T-helper 1 cell treated with Interleukin-12 subunit alpha and Interleukin-12 subunit beta and Interleukin-4 antibody, amounts not matched to agents 30 μg/mL and 1 μg/mL, for 36 hours (primary cell): ENCODE data around the gene CEP89.

Source experiments
- H3K27ac Mint-ChIP-seq: one replicate; pipeline ENCODE4 v1.8.0; 2021; ENCODE audit warnings: mild to moderate bottlenecking, mixed read lengths
- H3K27me3 Mint-ChIP-seq: one replicate; pipeline ENCODE4 v1.8.0; 2021; ENCODE audit warnings: low read depth, mixed read lengths
- H3K36me3 Mint-ChIP-seq: one replicate; pipeline ENCODE4 v1.8.0; 2021; ENCODE audit warnings: low read depth, mixed read lengths
- H3K4me1 Mint-ChIP-seq: one replicate; pipeline ENCODE4 v1.8.0; 2021; ENCODE audit warnings: low read depth, mixed read lengths
- H3K4me3 Mint-ChIP-seq: one replicate; pipeline ENCODE4 v1.8.0; 2021; ENCODE audit warnings: mild to moderate bottlenecking, moderate library complexity, mixed read lengths
- H3K9me3 Mint-ChIP-seq: one replicate; pipeline ENCODE4 v1.8.0; 2021; ENCODE audit warnings: mixed read lengths

The CEP89 gene

DNA sequence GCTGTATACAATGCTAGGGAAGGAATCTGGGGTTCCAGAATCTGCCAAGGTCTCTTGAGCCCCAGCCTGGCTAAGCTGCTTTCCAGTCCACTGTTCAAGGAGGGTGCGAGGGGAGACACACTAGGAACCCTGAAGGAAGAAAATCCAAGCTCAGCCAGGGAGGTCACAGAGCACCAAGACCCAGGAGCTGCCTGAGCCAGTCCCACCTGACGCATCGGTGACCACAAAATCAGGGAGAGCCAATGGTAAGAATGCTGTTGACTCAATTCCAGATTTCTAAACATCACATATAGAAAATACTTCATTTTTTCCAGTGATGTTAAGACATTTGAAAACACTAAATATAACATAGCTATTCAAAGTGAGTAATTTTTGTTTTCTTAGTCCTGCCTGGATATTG is 50.1 kb downstream of the CEP89 start:
- H3K4me3 Mint-ChIP-seq: no peak overlapping the region
- H3K9me3 Mint-ChIP-seq: no peaks in the 10 kb centered on the region
- H3K27ac Mint-ChIP-seq: no peak overlapping the region

DNA sequence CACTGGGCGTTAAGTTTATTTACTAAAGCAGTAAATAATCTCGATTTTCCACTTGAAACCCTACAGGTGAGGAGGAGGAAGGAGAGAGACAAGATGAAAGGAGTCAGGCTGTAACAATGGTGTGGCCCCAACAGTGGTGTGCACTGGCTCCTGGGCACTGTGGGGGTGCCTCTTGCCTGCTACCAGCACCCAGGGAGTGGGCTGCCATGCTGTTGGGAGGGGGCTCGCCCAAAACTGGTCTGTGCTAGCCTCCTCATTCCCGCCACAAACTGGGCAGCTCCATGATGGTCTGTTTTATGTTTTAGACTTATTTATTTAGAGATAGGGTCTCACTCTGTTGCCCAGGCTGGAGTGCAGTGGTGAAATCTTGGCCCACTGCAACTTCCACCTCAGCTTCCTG is 52.4 kb downstream of the CEP89 start:
- H3K27me3 Mint-ChIP-seq: no peaks in the 10 kb centered on the region
- H3K4me1 Mint-ChIP-seq: no peaks in the 10 kb centered on the region
- H3K36me3 Mint-ChIP-seq: peaks cover 2% of the 10 kb centered on the region
- H3K4me3 Mint-ChIP-seq: no peak overlapping the region
- H3K27ac Mint-ChIP-seq: no peak overlapping the region
- no peaks in the 10 kb centered on the region for H3K9me3 Mint-ChIP-seq

More for the DNA sequence above, 50.1 kb downstream of the CEP89 start:
- Mint-ChIP-seq H3K36me3 (peaks cover 2% of the 10 kb centered on the region), H3K4me1 (no peaks in the 10 kb centered on the region), H3K27me3 (no peaks in the 10 kb centered on the region)

DNA sequence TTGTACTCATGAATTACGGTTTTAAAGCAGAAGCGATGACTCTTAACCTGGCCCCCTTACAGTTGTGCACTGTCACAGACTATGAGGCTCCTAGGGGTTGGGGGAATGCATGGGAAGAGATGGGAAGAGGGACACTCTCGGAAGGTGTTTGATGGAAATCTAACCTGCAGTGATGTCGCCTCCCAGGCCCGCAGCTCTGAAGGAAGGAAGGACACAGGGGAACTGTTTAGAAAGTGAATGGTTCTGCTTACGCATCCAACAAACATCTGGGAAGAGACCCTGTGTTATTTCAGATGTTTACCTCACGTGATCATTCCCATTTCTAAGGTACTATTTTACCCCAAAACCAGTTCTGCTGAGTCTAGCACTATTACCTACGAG is 54.2 kb downstream of the CEP89 start:
- peaks cover 2% of the 10 kb centered on the region for H3K36me3 Mint-ChIP-seq
- no peaks in the 10 kb centered on the region for H3K27me3 Mint-ChIP-seq
- H3K4me1 Mint-ChIP-seq: no peaks in the 10 kb centered on the region
- H3K4me3 Mint-ChIP-seq: no peak overlapping the region
- no peaks in the 10 kb centered on the region for H3K9me3 Mint-ChIP-seq
- H3K27ac Mint-ChIP-seq: no peak overlapping the region

DNA sequence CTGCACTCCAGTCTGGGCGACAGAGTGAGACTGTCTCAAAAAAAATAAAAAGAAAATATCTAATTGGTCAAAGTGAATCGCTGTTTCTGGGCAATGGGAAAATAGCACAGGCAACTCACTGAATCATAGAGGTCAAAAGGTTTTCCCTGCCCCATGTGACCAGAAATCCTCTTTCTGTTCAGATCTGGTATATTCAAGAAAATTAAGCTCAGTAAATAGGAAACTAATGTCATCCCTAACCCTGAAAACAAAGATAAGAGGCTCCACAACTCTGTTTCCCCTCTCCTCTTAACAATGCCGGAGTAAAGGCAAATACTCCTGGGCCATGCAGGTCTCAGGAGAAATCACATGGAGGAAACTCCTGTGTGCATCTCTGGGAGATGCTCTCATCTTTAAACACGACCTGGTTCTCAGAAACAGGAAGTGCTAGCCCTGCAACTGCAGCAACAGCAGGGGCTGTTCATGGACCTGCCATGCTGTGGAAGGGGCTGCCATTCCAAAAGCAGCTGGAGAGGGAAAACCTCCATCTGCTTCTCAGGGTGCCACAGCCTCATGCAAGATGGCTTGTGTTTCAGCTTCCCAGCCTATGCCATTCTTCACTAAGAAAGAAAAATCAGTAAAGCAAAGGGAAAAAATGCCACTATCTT is 54.7 kb downstream of the CEP89 start:
- Mint-ChIP-seq H3K27me3 (no peaks in the 10 kb centered on the region), H3K9me3 (no peaks in the 10 kb centered on the region), H3K4me3 (no peak overlapping the region), H3K36me3 (peaks cover 2% of the 10 kb centered on the region), H3K27ac (no peak overlapping the region), H3K4me1 (no peaks in the 10 kb centered on the region)

DNA sequence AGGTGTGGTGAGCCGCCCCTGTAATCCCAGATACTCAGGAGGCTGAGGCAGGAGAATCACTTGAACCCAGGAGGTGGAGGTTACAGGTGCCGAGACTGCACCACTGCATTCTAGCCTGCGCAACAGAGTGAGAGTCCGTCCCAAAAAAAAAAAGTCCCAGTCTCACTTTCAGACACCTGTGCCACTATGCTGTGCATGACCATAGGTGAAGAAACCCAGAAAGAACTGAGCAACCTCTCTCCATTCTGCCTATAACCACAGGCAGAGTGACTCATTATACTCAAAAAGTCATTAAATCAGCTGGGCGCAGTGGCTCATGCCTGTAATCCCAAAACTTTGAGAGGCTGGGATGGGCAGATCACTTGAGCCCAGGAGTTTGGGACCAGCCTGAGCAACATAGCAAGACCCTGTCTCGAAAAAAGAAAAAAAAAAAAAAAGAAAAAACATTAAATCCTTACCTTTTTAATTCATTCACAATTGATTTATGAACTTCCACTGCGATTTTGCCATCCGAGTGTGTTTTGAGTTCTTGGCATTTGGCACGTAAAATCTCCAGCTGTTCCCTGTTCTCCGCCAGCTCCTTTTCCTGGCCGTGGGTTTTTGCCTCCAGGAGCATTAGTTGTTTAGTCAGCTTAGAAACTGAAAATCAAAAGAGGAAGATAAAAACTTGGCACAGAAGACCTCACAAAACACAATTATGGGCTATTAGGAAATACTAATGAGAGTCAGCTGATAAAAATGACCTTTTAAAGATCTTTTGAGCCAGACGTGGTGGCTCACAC is 56.7 kb downstream of the CEP89 start:
- H3K27ac Mint-ChIP-seq: no peak overlapping the region
- H3K4me1 Mint-ChIP-seq: no peaks in the 10 kb centered on the region
- H3K36me3 Mint-ChIP-seq: no peaks in the 10 kb centered on the region
- H3K4me3 Mint-ChIP-seq: no peak overlapping the region
- no peaks in the 10 kb centered on the region for H3K27me3 Mint-ChIP-seq
- H3K9me3 Mint-ChIP-seq: no peaks in the 10 kb centered on the region

DNA sequence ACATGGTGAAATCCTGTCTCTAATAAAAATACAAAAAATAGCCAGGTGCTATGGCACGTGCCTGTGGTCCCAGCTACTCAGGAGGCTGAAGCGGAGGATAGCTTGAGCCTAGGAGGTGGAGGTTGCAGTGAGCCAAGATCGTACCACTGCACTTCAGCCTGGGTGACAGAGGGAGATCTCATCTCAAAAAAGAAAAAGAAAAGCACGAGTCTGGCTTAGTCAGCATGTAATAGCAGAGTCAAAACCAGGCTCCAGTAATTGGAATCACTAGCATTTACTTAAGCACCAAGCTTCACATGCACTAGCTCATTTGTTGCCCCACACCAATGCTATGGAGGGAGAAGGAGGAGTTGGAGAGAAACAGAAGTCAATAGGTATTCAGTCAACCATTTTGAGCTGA is 60.3 kb downstream of the CEP89 start:
- Mint-ChIP-seq H3K4me1 (no peaks in the 10 kb centered on the region), H3K36me3 (peaks cover 3% of the 10 kb centered on the region)

DNA sequence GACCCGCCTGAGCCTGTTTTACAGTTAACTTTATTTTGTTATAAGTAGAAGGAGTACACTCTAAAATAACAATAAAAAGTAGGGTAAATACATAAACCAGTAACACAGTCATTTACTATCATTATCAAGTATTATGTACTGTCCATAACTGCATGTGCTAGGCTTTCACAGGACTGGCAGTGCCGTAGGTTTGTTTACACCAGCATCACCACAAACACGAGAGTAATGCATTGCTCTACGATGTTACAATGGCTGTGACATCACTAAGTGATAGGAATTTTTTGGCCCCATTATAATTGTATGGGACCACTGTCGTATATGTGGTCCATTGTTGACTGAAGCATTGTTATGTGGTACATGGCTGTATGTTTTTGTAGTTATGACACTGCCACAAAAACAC is 60.9 kb downstream of the CEP89 start:
- no peak overlapping the region for H3K4me3 Mint-ChIP-seq
- peaks cover 3% of the 10 kb centered on the region for H3K36me3 Mint-ChIP-seq
- H3K27ac Mint-ChIP-seq: no peak overlapping the region
- no peaks in the 10 kb centered on the region for H3K9me3 Mint-ChIP-seq
- no peaks in the 10 kb centered on the region for H3K4me1 Mint-ChIP-seq
- H3K27me3 Mint-ChIP-seq: no peaks in the 10 kb centered on the region

More for the DNA sequence above, 60.3 kb downstream of the CEP89 start:
- Mint-ChIP-seq H3K27me3 (no peaks in the 10 kb centered on the region), H3K9me3 (no peaks in the 10 kb centered on the region), H3K27ac (no peak overlapping the region), H3K4me3 (no peak overlapping the region)

DNA sequence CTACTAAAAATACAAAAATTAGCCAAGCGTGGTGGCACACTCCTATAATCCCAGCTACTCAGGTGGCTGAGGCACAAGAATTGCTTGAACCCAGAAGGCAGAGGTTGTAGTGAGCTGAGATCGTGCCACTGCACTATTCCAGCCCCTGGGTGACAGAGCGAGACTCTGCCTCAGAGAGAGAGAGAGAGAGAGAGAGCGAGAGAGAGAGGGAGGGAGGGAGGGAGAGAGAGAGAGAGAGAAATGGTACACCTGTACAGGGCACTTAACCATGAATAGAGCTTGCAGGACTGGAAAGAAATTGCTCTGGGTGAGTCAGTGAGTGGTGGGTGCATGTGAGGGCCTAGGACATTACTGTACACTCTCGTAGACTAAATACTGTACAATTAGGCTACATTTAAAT is 61.7 kb downstream of the CEP89 start:
- no peaks in the 10 kb centered on the region for H3K27me3 Mint-ChIP-seq
- peaks cover 3% of the 10 kb centered on the region for H3K36me3 Mint-ChIP-seq
- no peaks in the 10 kb centered on the region for H3K4me1 Mint-ChIP-seq
- no peak overlapping the region for H3K27ac Mint-ChIP-seq
- H3K9me3 Mint-ChIP-seq: no peaks in the 10 kb centered on the region
- H3K4me3 Mint-ChIP-seq: no peak overlapping the region

DNA sequence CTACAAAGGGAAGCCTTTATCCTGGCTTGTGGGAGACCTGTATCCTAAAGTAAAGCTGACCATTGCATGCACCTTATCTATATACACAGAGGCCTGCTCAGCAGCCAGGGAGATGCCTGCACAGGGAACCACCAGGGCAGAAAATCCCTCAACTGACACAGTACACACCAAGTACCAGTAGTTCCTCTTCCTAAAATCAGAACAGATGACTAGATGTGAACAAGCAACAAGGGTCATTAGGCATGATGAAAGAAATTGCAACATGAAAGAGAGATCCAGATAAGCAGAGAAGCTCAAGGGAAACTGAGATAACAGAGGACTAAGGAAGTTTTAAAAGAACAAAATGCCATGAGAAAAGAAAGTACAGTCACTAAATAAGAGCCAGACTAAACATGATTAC is 62.5 kb downstream of the CEP89 start:
- Mint-ChIP-seq H3K9me3 (no peaks in the 10 kb centered on the region), H3K4me1 (no peaks in the 10 kb centered on the region), H3K27me3 (no peaks in the 10 kb centered on the region), H3K4me3 (no peak overlapping the region), H3K27ac (no peak overlapping the region), H3K36me3 (peaks cover 3% of the 10 kb centered on the region)

DNA sequence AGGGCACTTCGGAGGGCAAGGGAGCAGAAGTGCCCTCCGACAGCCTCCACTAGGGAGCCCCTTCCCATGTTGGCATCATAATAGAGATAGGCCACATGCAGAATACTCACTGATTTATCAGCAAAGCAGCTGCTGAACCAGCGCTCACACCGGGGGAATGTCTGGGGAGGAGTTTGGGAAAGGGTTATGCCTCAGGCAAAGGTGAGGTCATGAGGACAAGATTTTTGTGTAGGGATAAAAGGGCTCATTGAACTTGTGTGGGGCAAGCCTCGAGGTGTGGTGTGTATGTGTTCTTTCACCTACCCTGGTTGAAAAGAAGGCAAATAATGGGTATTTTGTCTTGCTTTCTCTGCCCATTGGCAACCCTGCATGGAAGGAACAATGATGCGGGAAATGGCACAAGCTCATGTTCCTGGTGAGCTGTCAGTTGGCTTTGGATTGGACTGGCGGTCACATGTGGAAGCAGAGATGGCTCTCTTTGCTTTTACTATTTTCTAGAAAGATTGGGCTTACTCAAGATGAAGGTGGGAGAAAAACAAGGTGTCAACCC is 63.0 kb downstream of the CEP89 start:
- H3K9me3 Mint-ChIP-seq: no peaks in the 10 kb centered on the region
- H3K4me1 Mint-ChIP-seq: no peaks in the 10 kb centered on the region
- H3K36me3 Mint-ChIP-seq: peaks cover 3% of the 10 kb centered on the region
- H3K27ac Mint-ChIP-seq: no peak overlapping the region
- H3K4me3 Mint-ChIP-seq: no peak overlapping the region
- H3K27me3 Mint-ChIP-seq: no peaks in the 10 kb centered on the region

DNA sequence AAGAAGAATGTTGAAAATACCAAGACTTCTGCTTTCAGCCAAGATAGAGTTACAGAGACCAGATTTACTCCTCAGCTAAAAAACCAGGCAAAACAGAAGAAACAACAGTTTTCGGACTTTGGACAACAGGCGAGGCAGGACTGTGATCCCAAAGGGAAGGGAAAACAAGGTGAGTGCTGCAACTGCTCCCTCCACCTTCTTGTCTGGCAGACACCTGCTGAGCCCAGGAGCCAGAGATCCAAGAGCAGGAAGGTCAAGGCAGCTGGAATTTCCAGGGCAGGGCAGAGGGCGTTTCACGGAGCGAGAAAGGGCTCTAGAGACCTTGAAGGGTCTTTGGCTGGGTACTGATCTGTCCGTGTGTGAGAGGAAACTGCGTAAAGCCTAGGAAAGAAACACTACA is 69.3 kb downstream of the CEP89 start:
- Mint-ChIP-seq H3K9me3 (no peaks in the 10 kb centered on the region), H3K4me3 (no peak overlapping the region), H3K27me3 (no peaks in the 10 kb centered on the region)

DNA sequence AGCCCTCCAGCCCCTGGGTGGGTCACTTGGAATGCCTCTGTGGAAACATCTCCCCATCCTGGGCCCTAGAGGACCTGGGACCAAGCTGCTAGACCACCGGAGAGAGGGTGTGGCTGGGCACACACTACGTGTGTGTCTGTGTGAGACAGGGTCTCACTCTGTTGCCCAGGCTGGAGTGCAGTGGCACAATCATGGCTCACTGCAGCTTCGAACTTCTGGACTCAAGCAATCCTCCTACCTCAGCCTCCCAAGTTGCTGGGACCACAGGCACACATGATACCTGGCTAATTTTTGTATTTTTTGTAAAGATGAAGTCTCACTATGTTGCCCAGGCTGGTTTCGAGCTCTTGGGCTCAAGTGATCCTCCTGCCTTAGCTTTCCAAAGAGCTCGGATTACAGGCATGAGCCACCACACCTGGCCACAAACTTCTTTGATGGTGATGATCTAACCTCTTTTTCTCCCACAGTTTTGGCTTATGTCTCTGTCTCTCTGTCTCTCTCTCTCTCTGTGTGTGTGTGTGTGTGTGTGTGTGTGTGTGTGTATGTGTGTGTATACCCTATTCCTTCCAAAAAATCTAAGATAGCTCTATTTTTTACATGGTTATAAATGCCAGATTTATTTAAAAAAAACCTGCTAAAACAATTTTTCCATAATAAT is 70.1 kb downstream of the CEP89 start:
- no peak overlapping the region for H3K4me3 Mint-ChIP-seq
- H3K36me3 Mint-ChIP-seq: peaks cover 10% of the 10 kb centered on the region
- no peaks in the 10 kb centered on the region for H3K27me3 Mint-ChIP-seq
- H3K4me1 Mint-ChIP-seq: no peaks in the 10 kb centered on the region
- no peaks in the 10 kb centered on the region for H3K9me3 Mint-ChIP-seq
- no peak overlapping the region for H3K27ac Mint-ChIP-seq

More for the DNA sequence above, 69.3 kb downstream of the CEP89 start:
- Mint-ChIP-seq H3K27ac (no peak overlapping the region), H3K4me1 (no peaks in the 10 kb centered on the region), H3K36me3 (peaks cover 7% of the 10 kb centered on the region)

DNA sequence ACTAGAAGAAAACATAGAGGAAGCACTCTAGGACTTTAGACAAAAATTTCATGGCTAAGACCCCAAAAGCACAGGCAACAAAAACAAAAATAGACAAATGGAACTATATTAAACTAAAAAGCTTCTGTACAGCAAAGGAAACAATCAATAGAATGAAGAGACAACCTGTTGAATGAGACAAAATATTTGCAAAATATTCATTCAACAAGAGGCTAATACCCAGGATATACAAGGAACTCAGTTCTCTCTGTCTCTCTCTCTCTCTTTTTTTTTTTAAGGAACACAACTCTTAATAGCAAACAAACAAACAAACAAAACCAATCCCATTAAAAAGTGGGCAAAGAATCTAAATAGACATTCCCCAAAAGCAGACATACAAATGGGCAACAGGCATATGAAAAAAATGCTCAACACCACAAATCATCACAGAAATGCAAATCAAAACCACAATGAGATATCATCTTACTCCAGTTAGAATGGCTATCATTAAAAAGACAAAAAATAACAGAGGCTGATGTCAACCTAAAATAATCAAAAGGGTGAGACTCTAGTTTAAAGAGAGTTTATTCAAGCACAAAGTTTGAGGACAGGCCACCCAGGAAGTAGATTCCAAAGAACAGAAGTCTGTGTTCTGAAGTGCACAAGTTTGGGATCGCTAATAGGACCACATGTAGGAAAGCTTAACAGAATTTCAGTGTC is 75.1 kb downstream of the CEP89 start:
- peaks cover 23% of the 10 kb centered on the region for H3K36me3 Mint-ChIP-seq
- H3K9me3 Mint-ChIP-seq: peaks cover 19% of the 10 kb centered on the region
- H3K27me3 Mint-ChIP-seq: no peaks in the 10 kb centered on the region
- no peak overlapping the region for H3K27ac Mint-ChIP-seq
- H3K4me3 Mint-ChIP-seq: no peak overlapping the region
- H3K4me1 Mint-ChIP-seq: peaks cover 6% of the 10 kb centered on the region

DNA sequence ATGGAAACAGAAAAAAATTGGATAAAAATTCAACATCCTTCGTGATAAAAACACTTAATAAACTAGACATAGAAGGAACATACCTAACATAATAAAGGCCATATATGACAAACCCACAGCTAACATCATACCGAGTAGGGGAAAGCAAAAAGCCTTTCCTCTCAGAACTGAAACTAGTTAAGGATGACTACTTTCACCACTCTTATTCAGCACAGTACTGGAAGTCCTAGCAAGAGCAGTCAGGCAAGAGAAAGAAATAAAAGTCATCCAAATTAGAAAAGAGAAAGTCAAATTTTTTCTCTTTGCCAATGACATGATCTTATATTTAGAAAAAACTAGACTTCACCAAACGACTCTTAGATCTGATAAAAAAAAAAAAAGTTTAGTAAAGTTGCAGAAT is 76.4 kb downstream of the CEP89 start:
- no peak overlapping the region for H3K4me3 Mint-ChIP-seq
- peaks cover 25% of the 10 kb centered on the region for H3K36me3 Mint-ChIP-seq
- no peaks in the 10 kb centered on the region for H3K27me3 Mint-ChIP-seq
- peaks cover 6% of the 10 kb centered on the region for H3K4me1 Mint-ChIP-seq
- no peak overlapping the region for H3K27ac Mint-ChIP-seq
- peaks cover 25% of the 10 kb centered on the region for H3K9me3 Mint-ChIP-seq
